ENCODE measurements around the gene PKD1L1.

Gene PKD1L1

GRCh38 chr7:47905076-47905920 is 43.0 kb downstream of the PKD1L1 start:
- DNase-seq (ENCODE audit: low spot score): no peak

- DNase-seq (ENCODE audit: low spot score): no peak
Observed at GRCh38 chr7:47902013-47902412, 46.3 kb downstream of the PKD1L1 start.

- DNase-seq (ENCODE audit: low spot score): no peak
Observed at GRCh38 chr7:47901542-47901941, 46.7 kb downstream of the PKD1L1 start.

GRCh38 chr7:47897831-47898230 is 50.4 kb downstream of the PKD1L1 start:
- DNase-seq (ENCODE audit: low spot score): no peak

- DNase-seq (ENCODE audit: low spot score): no peak
Observed at GRCh38 chr7:47896809-47897423, 51.4 kb downstream of the PKD1L1 start.

- DNase-seq (ENCODE audit: low spot score): no peak
Observed at GRCh38 chr7:47895026-47895425, 53.2 kb downstream of the PKD1L1 start.

- DNase-seq (ENCODE audit: low spot score): no peak
Observed at GRCh38 chr7:47893721-47894365, 54.4 kb downstream of the PKD1L1 start.

GRCh38 chr7:47893238-47893637 is 55.0 kb downstream of the PKD1L1 start:
- no peak for DNase-seq (ENCODE audit: low spot score)

GRCh38 chr7:47890606-47891005 is 57.7 kb downstream of the PKD1L1 start:
- DNase-seq (ENCODE audit: low spot score): no peak

GRCh38 chr7:47890125-47890524 is 58.1 kb downstream of the PKD1L1 start:
- DNase-seq (ENCODE audit: low spot score): no peak

- no peak for DNase-seq (ENCODE audit: low spot score)
Observed at GRCh38 chr7:47889723-47890122, 58.5 kb downstream of the PKD1L1 start.

- no peak for DNase-seq (ENCODE audit: low spot score)
Observed at GRCh38 chr7:47888371-47889265, 59.6 kb downstream of the PKD1L1 start.

GRCh38 chr7:47887016-47887640 is 61.1 kb downstream of the PKD1L1 start:
- no peak for DNase-seq (ENCODE audit: low spot score)

- DNase-seq (ENCODE audit: low spot score): no peak
Observed at GRCh38 chr7:47885987-47886811, 62.1 kb downstream of the PKD1L1 start.

- no peak for DNase-seq (ENCODE audit: low spot score)
Observed at GRCh38 chr7:47885309-47885986, 62.8 kb downstream of the PKD1L1 start.

- no peak for DNase-seq (ENCODE audit: low spot score)
Observed at GRCh38 chr7:47884675-47885074, 63.6 kb downstream of the PKD1L1 start.

GRCh38 chr7:47882635-47883034 is 65.6 kb downstream of the PKD1L1 start:
- no peak for DNase-seq (ENCODE audit: low spot score)

GRCh38 chr7:47881256-47881655 is 67.0 kb downstream of the PKD1L1 start:
- DNase-seq (ENCODE audit: low spot score): no peak

- no peak for DNase-seq (ENCODE audit: low spot score)
Observed at GRCh38 chr7:47878662-47879061, 69.6 kb downstream of the PKD1L1 start.

GRCh38 chr7:47877336-47877735 is 70.9 kb downstream of the PKD1L1 start:
- DNase-seq (ENCODE audit: low spot score): no peak

All from LoVo (cell line).